ENCODE measurements around the gene PRIMA1. TPM values are rescaled to one million over a fixed set of nuclear protein-coding genes. Genes with fewer than 3 reads are reported as not detected.

The PRIMA1 gene
- total RNA-seq, 4 donors from 2014 or later: 21.1 to 46.8 (median 35.3) TPM

DNA sequence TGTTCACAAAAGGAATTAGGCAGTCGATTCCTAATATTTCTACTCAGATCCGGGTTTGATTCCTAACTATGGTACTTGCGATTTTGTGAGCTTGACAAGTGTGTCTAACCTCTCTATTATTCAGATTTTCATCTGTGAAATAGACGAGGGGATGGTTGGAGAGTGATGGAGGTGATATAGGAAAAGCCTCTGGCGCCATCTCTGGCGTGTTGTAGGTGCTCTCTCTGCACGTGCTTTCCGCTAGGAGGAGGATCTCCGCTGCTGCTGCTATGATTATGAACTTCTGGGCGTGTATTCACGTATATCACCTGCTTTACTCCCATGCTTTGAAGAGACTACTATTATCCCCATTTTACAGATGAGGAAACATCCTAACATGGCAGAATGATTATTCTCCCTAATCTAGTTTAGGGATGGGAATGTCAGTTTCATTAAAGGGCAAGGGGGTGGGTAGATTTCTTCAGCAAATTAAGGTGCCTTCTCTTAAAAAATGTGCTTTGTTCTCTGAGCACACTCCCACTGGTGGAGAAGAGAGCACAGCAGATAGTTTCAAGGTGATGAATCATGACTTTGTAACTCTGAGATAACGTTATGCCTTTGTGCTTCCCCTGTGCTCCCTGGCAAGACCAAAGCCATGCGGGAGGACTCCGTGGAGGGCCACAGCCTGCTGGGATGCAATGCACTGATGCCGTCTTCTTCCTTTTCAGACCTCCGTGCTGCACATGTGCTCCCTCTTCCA, 97.1 kb downstream of the PRIMA1 start:
- H3K9me3 ChIP-seq: no peaks in the 10 kb centered on the region
- TF ChIP-seq POLR2A (IDR thresholded peaks at IDR 0.05) (no peak), EP300 (IDR thresholded peaks at IDR 0.05) (no peak)
- TF ChIP-seq, protein P1, sequence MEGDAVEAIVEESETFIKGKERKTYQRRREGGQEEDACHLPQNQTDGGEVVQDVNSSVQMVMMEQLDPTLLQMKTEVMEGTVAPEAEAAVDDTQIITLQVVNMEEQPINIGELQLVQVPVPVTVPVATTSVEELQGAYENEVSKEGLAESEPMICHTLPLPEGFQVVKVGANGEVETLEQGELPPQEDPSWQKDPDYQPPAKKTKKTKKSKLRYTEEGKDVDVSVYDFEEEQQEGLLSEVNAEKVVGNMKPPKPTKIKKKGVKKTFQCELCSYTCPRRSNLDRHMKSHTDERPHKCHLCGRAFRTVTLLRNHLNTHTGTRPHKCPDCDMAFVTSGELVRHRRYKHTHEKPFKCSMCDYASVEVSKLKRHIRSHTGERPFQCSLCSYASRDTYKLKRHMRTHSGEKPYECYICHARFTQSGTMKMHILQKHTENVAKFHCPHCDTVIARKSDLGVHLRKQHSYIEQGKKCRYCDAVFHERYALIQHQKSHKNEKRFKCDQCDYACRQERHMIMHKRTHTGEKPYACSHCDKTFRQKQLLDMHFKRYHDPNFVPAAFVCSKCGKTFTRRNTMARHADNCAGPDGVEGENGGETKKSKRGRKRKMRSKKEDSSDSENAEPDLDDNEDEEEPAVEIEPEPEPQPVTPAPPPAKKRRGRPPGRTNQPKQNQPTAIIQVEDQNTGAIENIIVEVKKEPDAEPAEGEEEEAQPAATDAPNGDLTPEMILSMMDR (IDR thresholded peaks at IDR 0.05): no peak
- 85 to 90% methylated on average over 16 of the region's 16 CpGs for WGBS, 2 donors
- DNase-seq (ENCODE audit: low spot score in 2 of 2): no peak
- H3K36me3 ChIP-seq: no peaks in the 10 kb centered on the region
- H3K27ac ChIP-seq: no peak overlapping the region
- H3K4me1 ChIP-seq: no peaks in the 10 kb centered on the region
- no peaks in the 10 kb centered on the region for H3K27me3 ChIP-seq
- H3K4me3 ChIP-seq: no peak overlapping the region

DNA sequence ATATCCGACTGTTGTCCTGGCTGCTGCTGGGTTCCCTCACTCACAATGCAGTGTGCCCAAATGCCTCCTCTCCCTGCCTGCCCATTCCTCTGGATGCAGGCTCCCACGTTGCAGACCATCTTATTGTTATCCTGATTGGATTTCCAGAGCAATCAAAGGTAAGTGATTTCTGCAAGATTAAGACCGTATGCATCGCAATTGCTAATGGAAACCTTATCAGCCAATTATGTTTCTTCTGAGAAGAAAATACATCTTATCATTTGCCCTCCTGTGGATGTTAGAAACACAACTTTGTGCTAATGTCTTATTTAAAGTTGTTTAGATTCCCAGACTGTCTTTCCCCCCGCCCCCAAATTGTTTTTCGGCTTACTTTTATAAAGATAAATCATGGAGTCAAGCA, 98.1 kb downstream of the PRIMA1 start:
- Histone ChIP-seq H3K27me3 (no peaks in the 10 kb centered on the region), H3K36me3 (no peaks in the 10 kb centered on the region), H3K27ac (no peak overlapping the region), H3K9me3 (no peaks in the 10 kb centered on the region), H3K4me1 (no peaks in the 10 kb centered on the region), H3K4me3 (no peak overlapping the region)
- 81 to 83% methylated on average over 6 of the region's 6 CpGs for WGBS, 2 donors
- TF ChIP-seq EP300 (IDR thresholded peaks at IDR 0.05) (no peak), POLR2A (IDR thresholded peaks at IDR 0.05) (no peak)
- TF ChIP-seq, protein P1 (IDR thresholded peaks at IDR 0.05): no peak
- no peak for DNase-seq (ENCODE audit: low spot score in 2 of 2)

DNA sequence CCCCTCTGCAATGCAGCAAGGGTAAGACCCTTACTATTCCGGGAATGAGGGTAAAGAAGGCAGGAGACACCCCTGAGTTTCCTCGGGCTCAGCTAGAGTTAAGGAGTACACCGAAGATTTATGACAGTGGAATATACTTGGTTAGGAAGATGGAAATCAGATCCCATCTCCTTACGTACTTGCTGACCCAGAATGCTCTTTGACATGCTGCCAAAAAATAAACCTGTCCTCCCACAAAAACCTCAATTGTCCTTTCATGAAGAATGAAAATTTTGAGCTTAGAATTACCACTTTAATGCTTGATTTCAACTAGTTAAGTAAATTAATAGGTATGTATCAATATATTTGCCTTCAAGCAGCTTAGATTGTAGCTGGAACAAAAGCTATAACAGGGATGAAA, 99.5 kb downstream of the PRIMA1 start:
- no peaks in the 10 kb centered on the region for H3K36me3 ChIP-seq
- no peaks in the 10 kb centered on the region for H3K4me1 ChIP-seq
- no peaks in the 10 kb centered on the region for H3K27me3 ChIP-seq
- H3K27ac ChIP-seq: no peak overlapping the region
- H3K9me3 ChIP-seq: no peaks in the 10 kb centered on the region
- no peak overlapping the region for H3K4me3 ChIP-seq
- no peak for DNase-seq (ENCODE audit: low spot score in 2 of 2)
- 71 to 80% methylated on average over 4 of the region's 4 CpGs for WGBS, 2 donors
- TF ChIP-seq EP300 (IDR thresholded peaks at IDR 0.05) (no peak), POLR2A (IDR thresholded peaks at IDR 0.05) (no peak)
- TF ChIP-seq, protein P1 (IDR thresholded peaks at IDR 0.05): no peak

DNA sequence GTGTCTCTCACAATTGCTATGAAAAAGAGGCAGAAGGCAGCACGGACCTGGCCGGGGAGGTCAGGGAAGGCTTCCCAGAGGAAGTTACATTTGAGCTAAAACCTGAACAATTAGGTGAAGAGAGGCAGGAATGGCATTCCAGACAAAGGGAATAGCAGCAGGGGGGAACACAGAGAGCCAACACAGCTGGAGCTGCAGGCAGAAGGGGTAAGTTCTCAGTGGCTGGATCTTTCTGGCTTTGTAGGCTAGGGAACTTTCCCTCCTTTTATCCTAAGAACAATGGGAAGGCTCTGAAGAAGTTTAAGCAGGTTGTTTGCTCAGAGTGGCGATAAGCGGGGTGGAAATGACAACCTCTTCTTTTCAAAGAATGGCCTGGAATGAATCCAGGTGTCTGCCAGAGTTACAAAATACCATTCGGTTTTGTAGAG, 100.0 kb downstream of the PRIMA1 start:
- WGBS, 2 donors: 56 to 64% methylated on average over 5 of the region's 5 CpGs
- no peaks in the 10 kb centered on the region for H3K9me3 ChIP-seq
- no peaks in the 10 kb centered on the region for H3K27me3 ChIP-seq
- TF ChIP-seq POLR2A (IDR thresholded peaks at IDR 0.05) (no peak), EP300 (IDR thresholded peaks at IDR 0.05) (no peak)
- TF ChIP-seq, protein P1 (IDR thresholded peaks at IDR 0.05): no peak
- H3K4me1 ChIP-seq: peaks cover 0 to 2% (median 0%) of the 10 kb centered on the region in 4 donors
- H3K36me3 ChIP-seq: no peaks in the 10 kb centered on the region
- no peak for DNase-seq (ENCODE audit: low spot score in 2 of 2)
- no peak overlapping the region for H3K27ac ChIP-seq
- no peak overlapping the region for H3K4me3 ChIP-seq

DNA sequence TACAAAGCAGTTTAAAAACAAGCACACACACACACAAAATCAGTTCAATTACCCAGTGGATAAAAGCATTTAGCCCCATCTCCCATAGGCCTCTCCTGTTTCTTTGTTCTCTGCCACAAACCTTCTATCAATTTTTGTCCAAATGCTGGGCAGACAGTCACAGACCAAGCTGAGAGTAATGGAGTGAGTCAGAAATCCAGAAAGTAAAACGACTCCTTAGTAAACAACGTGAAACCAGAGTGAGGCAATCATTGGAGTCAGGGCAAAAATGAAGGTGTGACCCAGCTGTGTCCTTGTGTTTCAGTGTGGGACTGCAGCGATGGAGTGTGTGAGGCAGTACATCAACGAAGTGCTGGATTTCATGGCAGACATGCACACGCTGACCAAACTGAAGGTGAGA, 102.0 kb downstream of the PRIMA1 start:
- H3K4me1 ChIP-seq: peaks cover 0 to 9% (median 0%) of the 10 kb centered on the region in 4 donors
- no peak overlapping the region for H3K4me3 ChIP-seq
- no peaks in the 10 kb centered on the region for H3K36me3 ChIP-seq
- peak overlapping the region in 1 of 4 donors; percentile 62 for H3K27ac ChIP-seq
- no peaks in the 10 kb centered on the region for H3K9me3 ChIP-seq
- DNase-seq (ENCODE audit: low spot score in 2 of 2): no peak
- TF ChIP-seq EP300 (IDR thresholded peaks at IDR 0.05) (no peak), POLR2A (IDR thresholded peaks at IDR 0.05) (no peak)
- TF ChIP-seq, protein P1 (IDR thresholded peaks at IDR 0.05): no peak
- H3K27me3 ChIP-seq: no peaks in the 10 kb centered on the region
- 63 to 71% methylated on average over 5 of the region's 5 CpGs for WGBS, 2 donors

All from tibial nerve (tissue), 4 donors.